ENCODE measurements around the gene SPAG7.

SPAG7 gene

DNA sequence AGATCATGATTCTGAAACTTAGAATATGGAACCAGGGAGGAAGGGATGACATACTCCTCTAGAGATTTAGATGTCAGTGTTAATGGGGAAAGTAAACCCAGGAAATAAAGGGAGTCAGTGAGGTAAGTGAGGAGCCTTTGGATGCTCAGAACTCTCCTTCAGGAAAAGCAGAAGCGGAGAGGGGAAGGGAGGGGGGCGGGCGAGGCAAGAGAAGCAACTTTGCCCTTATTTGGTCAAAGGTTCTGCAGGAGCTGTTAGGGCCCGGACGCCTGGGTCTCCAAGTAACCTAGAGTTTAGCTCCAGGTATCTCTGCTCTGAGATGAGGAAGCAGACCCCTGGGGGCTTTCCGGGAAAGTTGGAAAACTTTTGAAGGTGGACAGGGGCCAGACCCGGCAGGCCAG, 20.6 kb downstream of the SPAG7 start:
- no peak for DNase-seq (ENCODE audit: low read depth, low spot score)
- CTCF ChIA-PET, result interaction anchor here (1.2 kb wide), 1 partner anchor 38 kb away, joined by 6 read pairs; no protein-coding TSS in a partner anchor
- POLR2A ChIA-PET, result interaction anchor here (0.7 to 6.9 kb wide), 4 partner anchors 9 to 40 kb away, joined by 3 to 119 read pairs (median 6); partner anchors contain the start of genes CAMTA2 and SPAG7
- peak overlapping the region; percentile 99 for H3K4me3 ChIP-seq (ENCODE audit: low read depth, low read length)
- no peak for TF ChIP-seq CTCF (IDR thresholded peaks at IDR 0.05; ENCODE audit: insufficient read depth, low read length, missing control alignments)

DNA sequence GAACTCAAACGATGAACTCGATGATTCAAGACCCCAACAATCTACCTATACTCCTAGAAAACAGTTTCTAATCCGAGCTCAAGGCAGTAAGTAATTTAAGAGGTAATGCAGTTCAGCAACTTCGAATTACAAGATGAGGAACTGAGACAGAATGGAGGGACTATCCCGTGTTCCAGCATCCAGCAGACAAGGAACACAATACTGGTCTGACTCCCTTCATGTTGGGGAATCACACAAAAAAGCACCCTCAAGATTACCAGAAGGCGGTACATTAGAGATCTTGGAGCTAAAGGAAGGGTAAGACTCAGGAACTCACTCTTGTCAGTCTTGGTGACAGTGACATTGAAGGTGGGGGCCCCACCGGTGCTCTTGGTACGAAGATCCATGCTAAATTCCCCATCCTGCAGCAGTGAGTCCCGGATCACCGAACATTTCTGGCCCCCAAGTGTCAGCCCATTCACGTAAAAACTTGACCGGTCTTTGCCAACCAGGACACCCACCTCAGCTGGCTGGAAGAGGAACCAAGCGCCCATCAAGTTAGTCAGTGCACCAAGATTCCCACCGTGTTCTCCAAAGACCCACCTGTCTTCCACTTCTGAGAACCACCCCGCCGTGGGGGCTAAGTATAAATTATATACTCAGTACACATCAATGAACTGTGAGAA, 21.2 kb downstream of the SPAG7 start:
- DNase-seq (ENCODE audit: low read depth, low spot score), result no peak
- POLR2A ChIA-PET, result interaction anchor here (0.7 to 6.9 kb wide), 4 partner anchors 9 to 41 kb away, joined by 3 to 119 read pairs (median 6); partner anchors contain the start of genes CAMTA2 and SPAG7
- CTCF ChIA-PET, result interaction anchor here (1.0 to 1.2 kb wide), 2 partner anchors 37 to 41 kb away, joined by 3 to 6 read pairs; partner anchors contain the start of gene CAMTA2
- H3K4me3 ChIP-seq (ENCODE audit: low read depth, low read length), result peak overlapping the region; percentile 99
- TF ChIP-seq CTCF (IDR thresholded peaks at IDR 0.05; ENCODE audit: insufficient read depth, low read length, missing control alignments), result no peak

DNA sequence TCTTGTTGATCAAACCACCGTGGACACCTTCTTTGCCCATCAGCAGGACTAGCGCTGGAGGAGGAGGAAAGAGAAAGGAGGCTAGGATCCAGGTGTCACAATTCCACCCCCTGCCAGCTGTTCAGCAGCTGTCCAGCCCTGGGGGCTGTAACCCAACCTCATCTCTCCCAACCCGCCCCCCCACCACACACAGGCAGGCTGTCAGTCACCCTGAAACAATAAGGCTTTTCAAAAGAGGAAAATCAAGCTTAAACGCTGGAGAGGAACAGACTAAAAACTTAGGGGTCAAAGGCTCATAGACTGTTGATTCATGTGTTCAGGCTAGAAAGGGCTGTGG, 21.7 kb downstream of the SPAG7 start:
- DNase-seq (ENCODE audit: low read depth, low spot score), result no peak
- POLR2A ChIA-PET, result interaction anchor here (6.9 kb wide), 1 partner anchor 20 kb away, joined by 119 read pairs; the partner anchor contains the start of gene SPAG7
- H3K4me3 ChIP-seq (ENCODE audit: low read depth, low read length), result peak overlapping the region; percentile 99
- TF ChIP-seq CTCF (IDR thresholded peaks at IDR 0.05; ENCODE audit: insufficient read depth, low read length, missing control alignments), result no peak
- CTCF ChIA-PET, result interaction anchor here (1.0 to 1.8 kb wide), 3 partner anchors 37 to 116 kb away, joined by 3 to 6 read pairs (median 4); partner anchors contain the start of gene CAMTA2

DNA sequence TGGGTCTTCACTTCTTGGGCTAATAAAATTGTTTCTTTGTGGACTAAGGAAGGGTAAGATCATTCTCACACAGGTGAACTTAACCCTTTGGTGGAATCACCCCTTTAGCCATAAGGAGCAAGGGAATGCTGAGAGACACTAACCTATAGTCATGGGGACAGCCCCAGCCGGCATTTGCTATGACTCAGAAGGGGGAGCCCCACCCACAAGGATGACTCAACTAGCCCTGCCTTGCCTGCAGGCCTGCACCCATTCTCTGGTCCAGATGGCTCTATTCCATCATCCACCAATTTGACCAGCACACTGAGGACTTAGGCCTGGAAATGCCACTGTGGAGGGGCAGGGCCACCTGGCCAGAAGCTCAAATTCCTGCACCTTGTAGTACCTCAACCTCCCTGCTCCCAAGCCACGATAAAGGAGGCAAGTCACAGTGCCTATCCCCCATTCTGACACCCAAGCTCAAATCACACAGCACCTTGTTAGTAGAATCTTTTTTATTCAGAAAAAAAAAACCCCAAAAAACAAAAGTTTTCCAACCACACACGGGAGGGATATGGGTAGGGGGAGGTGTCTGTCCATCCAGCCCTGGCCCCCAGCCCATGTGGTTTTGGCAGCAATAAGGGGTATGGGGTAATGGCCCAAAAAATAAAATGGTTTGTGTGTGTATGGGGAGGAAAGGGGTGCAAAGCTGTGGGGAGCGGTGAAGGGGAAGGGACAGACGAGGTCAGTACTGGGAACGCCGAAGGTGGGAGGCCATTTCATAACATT, 22.3 kb downstream of the SPAG7 start:
- peak; percentile 47 for DNase-seq (ENCODE audit: low read depth, low spot score)
- ChIA-PET POLR2A (interaction anchor here (6.9 kb wide), 1 partner anchor 21 kb away, joined by 119 read pairs; the partner anchor contains the start of gene SPAG7), CTCF (interaction anchor here (1.0 to 1.8 kb wide), 2 partner anchors 42 to 117 kb away, joined by 3 to 4 read pairs; partner anchors contain the start of gene CAMTA2)
- no peak for TF ChIP-seq CTCF (IDR thresholded peaks at IDR 0.05; ENCODE audit: insufficient read depth, low read length, missing control alignments)
- H3K4me3 ChIP-seq (ENCODE audit: low read depth, low read length), result peak overlapping the region; percentile 99

GRCh38 chr17:4944554-4945175, 23.0 kb downstream of the SPAG7 start:
- no peak for TF ChIP-seq CTCF (IDR thresholded peaks at IDR 0.05; ENCODE audit: insufficient read depth, low read length, missing control alignments)
- ChIA-PET CTCF (interaction anchor here (1.8 kb wide), 1 partner anchor 117 kb away, joined by 4 read pairs; no protein-coding TSS in a partner anchor), POLR2A (interaction anchor here (6.9 kb wide), 1 partner anchor 22 kb away, joined by 119 read pairs; the partner anchor contains the start of gene SPAG7)
- DNase-seq (ENCODE audit: low read depth, low spot score), result no peak
- peak overlapping the region; percentile 23; the same call in 1 of the 2 replicates for H3K4me3 ChIP-seq (ENCODE audit: low read depth, low read length)

Data from AG04449 (cell line).